Adrenal gland (tissue), 12 donors: Measurements from ENCODE around the gene ZDHHC11B. TPM values are rescaled to one million over a fixed set of nuclear protein-coding genes. Genes with fewer than 3 reads are reported as not detected.
A peak's percentile ranks its signal among the peaks of the same experiment; 100 is the strongest.
"Not testable (repeated sequence)": the region's sequence is repeated elsewhere in the genome, so short reads cannot be mapped to it uniquely, and the experiment has no call there.

Source experiments
- DNase-seq, 7 donors: peaks; one replicate each; pipeline ENCODE4 v3.0.0-alpha.2; 2019 to 2020
- H3K27ac ChIP-seq, 5 donors: fragments of 200-600 bp; sonication (generic) in 4 of 5; 1 replicate in 3 of 5; 2 replicates in 2 of 5; pipeline versions ENCODE4 v1.5.1 to v1.8.0; 2016 to 2020; ENCODE audit warnings: mild to moderate bottlenecking in 1 of 5
- H3K27me3 ChIP-seq: fragments of 200-600 bp; 2 replicates; pipeline ENCODE4 v1.8.0; 2021
- H3K36me3 ChIP-seq, 2 donors: fragments of 200-600 bp; replicated peaks in 1 of 2; 1 replicate in 1 of 2; 2 replicates in 1 of 2; pipeline versions ENCODE4 v1.5.1 to v1.8.0; 2018 to 2022
- H3K4me1 ChIP-seq, 2 donors: fragments of 200-600 bp; replicated peaks in 1 of 2; 1 replicate in 1 of 2; 2 replicates in 1 of 2; pipeline versions ENCODE4 v1.5.1 to v1.8.0; 2018 to 2021
- H3K4me3 ChIP-seq, 4 donors: fragments of 200-600 bp; sonication (generic) in 3 of 4; one replicate each; pipeline ENCODE4 v1.5.1; 2016 to 2018
- H3K9me3 ChIP-seq, 3 donors: fragments of 200-600 bp; sonication (generic) in 1 of 3; replicated peaks in 1 of 3; 1 replicate in 2 of 3; 2 replicates in 1 of 3; pipeline versions ENCODE4 v1.5.1 to v1.8.0; 2016 to 2021
- CTCF ChIP-seq, 6 experiments: fragments of 450-650 bp in 4 of 6; fragments of 200-600 bp in 2 of 6; sonication (generic) in 1 of 6; IDR thresholded peaks; 1 replicate in 5 of 6; 2 replicates in 1 of 6; pipeline versions ENCODE4 v1.5.1 to v1.8.0; 2016 to 2021; ENCODE audit warnings: antibody characterized with exemption in 6 of 6, mild to moderate bottlenecking in 2 of 6, moderate library complexity in 1 of 6
- POLR2A ChIP-seq, 2 donors: fragments of 450-650 bp; IDR thresholded peaks; one replicate each; pipeline ENCODE4 v1.6.1; 2017; ENCODE audit warnings: antibody characterized with exemption in 2 of 2, mild to moderate bottlenecking in 2 of 2, moderate library complexity in 1 of 2
- WGBS, 4 donors: extraction: QIAGEN DNeasy Blood & Tissue Kit in 2 of 4; methylation state at CpG; one replicate each; pipeline versions ENCODE4 v1.1.5 to v1.1.7; 2013 to 2017; 5-methylcytosine and 5-hydroxymethylcytosine counted together
- intact Hi-C, 2 donors: fragments of 100-400 bp; cut with DNase I; formaldehyde crosslinking; loops; one replicate each; pipeline versions ENCODE4 v1.14.1 to v1.15.0; 2022 to 2023
- polyA plus RNA-seq, 3 donors: library from polyadenylated mRNA; stranded (reverse); fragments of 200-250 nt in 2 of 3; fragments of 350-450 nt in 1 of 3; fragmentation: Illumina TruSeq in 1 of 3; extraction: RNeasy Lipid Tissue Mini Kit (QIAGEN cat#74804) in 1 of 3; gene quantifications; one replicate each; pipeline ENCODE4 v1.2.3, GENCODE V29; 2013 to 2014
- total RNA-seq, 9 donors: library from RNA; depleted of rRNA in 4 of 9; stranded (reverse); fragments of >200 nt in 4 of 9; fragments of 120-200 nt in 1 of 9; fragmentation: NEBNext Ultra II Directional in 1 of 9; extraction: Animal tissue kit (Norgen Biotek cat#: 25700) in 1 of 9; gene quantifications; one replicate each; pipeline versions ENCODE4 v1.1.0 to v1.2.4, GENCODE V29; 2013 to 2023
- donor health status: healthy with polysubstance abuse.
- donor health status: Bipolar disorder and iron deficiency.
- donor health status: DM: yes; HTN: yes; CAD: no.
- donor health status: DM: no; HTN: no; CAD: no.
- donor health status: DM: no; HTN: no; CAD: no.
- donor health status: DM: yes; HTN: yes; CAD: no.

ZDHHC11B gene
- total and polyA plus RNA-seq, 12 donors, result 0.64 to 7.8 (median 1.5) TPM; not detected in 2

- 82 to 87% (median 86%) methylated on average over 11 to 13 of the region's 13 CpGs for WGBS, 4 donors
- not testable (repeated sequence) for H3K27ac ChIP-seq
- intact Hi-C loops, result loop anchor here in 1 of 2 donors (10.0 kb wide), 1 partner anchor 94 kb away; no protein-coding TSS in a partner anchor
These were observed 103.7 kb downstream of the ZDHHC11B start for GRCh38 chr5:680836-681235.

GRCh38 chr5:680118-680795 lies 104.3 kb downstream of the ZDHHC11B start:
- H3K9me3 ChIP-seq, H3K27ac ChIP-seq, DNase-seq, H3K4me3 ChIP-seq, H3K36me3 ChIP-seq, H3K4me1 ChIP-seq, H3K27me3 ChIP-seq: not testable (repeated sequence)
- intact Hi-C loops, result loop anchor here in 1 of 2 donors (10.0 kb wide), 1 partner anchor 95 kb away; no protein-coding TSS in a partner anchor
- WGBS, 4 donors, result 69 to 75% (median 72%) methylated on average over 2 to 11 of the region's 32 CpGs; no CpG with 5 or more reads in 1 of the 4 donors

More at GRCh38 chr5:680836-681235, 103.7 kb downstream of the ZDHHC11B start:
- not testable (repeated sequence) for H3K27me3 ChIP-seq, H3K36me3 ChIP-seq, H3K9me3 ChIP-seq, H3K4me1 ChIP-seq, DNase-seq, H3K4me3 ChIP-seq

- H3K27ac ChIP-seq, H3K9me3 ChIP-seq, H3K27me3 ChIP-seq, H3K36me3 ChIP-seq, H3K4me3 ChIP-seq, H3K4me1 ChIP-seq: not testable (repeated sequence)
- DNase-seq, result peak in 2 of 7 donors; percentile 10 to 44
- 63 to 80% (median 69%) methylated on average over 3 to 16 of the region's 17 CpGs for WGBS, 4 donors
- intact Hi-C loops, result loop anchor here in 1 of 2 donors (10.0 kb wide), 1 partner anchor 115 kb away; no protein-coding TSS in a partner anchor
These were observed 105.2 kb downstream of the ZDHHC11B start for GRCh38 chr5:679166-679895.

GRCh38 chr5:678521-678920 lies 106.0 kb downstream of the ZDHHC11B start:
- not testable (repeated sequence) for H3K36me3 ChIP-seq, H3K27me3 ChIP-seq, H3K9me3 ChIP-seq, H3K27ac ChIP-seq, H3K4me1 ChIP-seq, H3K4me3 ChIP-seq
- DNase-seq, result peak in 2 of 7 donors; percentile 11 to 20
- 81 to 100% (median 88%) methylated on average over 1 to 16 of the region's 16 CpGs; no CpG with 5 or more reads in 1 of the 4 donors for WGBS, 4 donors
- intact Hi-C loops, result loop anchor here in 1 of 2 donors (10.0 kb wide), 1 partner anchor 116 kb away; no protein-coding TSS in a partner anchor

GRCh38 chr5:677131-678101 lies 107.1 kb downstream of the ZDHHC11B start:
- no peaks in the 10 kb centered on the region for H3K36me3 ChIP-seq
- no peaks in the 10 kb centered on the region for H3K9me3 ChIP-seq
- TF ChIP-seq POLR2A (IDR thresholded peaks at IDR 0.05) (no peak), CTCF (IDR thresholded peaks at IDR 0.05) (no peak)
- whole genome bisulfite sequencing, 4 donors, result 76 to 79% (median 78%) methylated on average over 22 to 44 of the region's 44 CpGs
- peaks cover 0 to 13% of the 10 kb centered on the region in 2 donors for H3K4me1 ChIP-seq
- DNase-seq, result peak in 4 of 7 donors; percentile 5 to 44 (median 14)
- H3K4me3 ChIP-seq, result no peak overlapping the region
- intact Hi-C loops, result loop anchor here in 1 of 2 donors (10.0 kb wide), 1 partner anchor 117 kb away; no protein-coding TSS in a partner anchor
- H3K27me3 ChIP-seq, result no peaks in the 10 kb centered on the region
- no peak overlapping the region for H3K27ac ChIP-seq
